CD4-positive, alpha-beta T cell treated with Interleukin-1 beta for 1 hour (primary cell): ENCODE measurements around the gene RGS11.

Experiments
- DNase-seq, 2 donors: peaks; one replicate each; pipeline ENCODE4 v3.0.0-alpha.2; 2020 to 2022

RGS11 gene

GRCh38 chr16:296276-296675 is 20.5 kb upstream of the RGS11 start:
- no peak for DNase-seq

- DNase-seq: no peak
Measured at GRCh38 chr16:293043-293775, 17.5 kb upstream of the RGS11 start.

- no peak for DNase-seq
Measured at GRCh38 chr16:291539-291938, 15.8 kb upstream of the RGS11 start.

GRCh38 chr16:290681-291405 is 15.1 kb upstream of the RGS11 start:
- DNase-seq: no peak

GRCh38 chr16:290015-290680 is 14.4 kb upstream of the RGS11 start:
- no peak for DNase-seq

- DNase-seq: no peak
Measured at GRCh38 chr16:289395-289997, 13.8 kb upstream of the RGS11 start.

- DNase-seq: no peak
Measured at GRCh38 chr16:287981-288920, 12.5 kb upstream of the RGS11 start.

GRCh38 chr16:287298-287811 is 11.6 kb upstream of the RGS11 start:
- DNase-seq: no peak

GRCh38 chr16:286491-287297 is 10.9 kb upstream of the RGS11 start:
- DNase-seq: no peak

GRCh38 chr16:285146-286055 is 9.7 kb upstream of the RGS11 start:
- no peak for DNase-seq

- no peak for DNase-seq
Measured at GRCh38 chr16:284204-285120, 8.7 kb upstream of the RGS11 start.

GRCh38 chr16:283033-283805 is 7.5 kb upstream of the RGS11 start, which contains the start of gene PDIA2:
Gene PDIA2, plus strand, starts transcription at chr16:283164. Its CDS starts 6 bp downstream, at chr16:283170.
- DNase-seq: no peak

- no peak for DNase-seq
Measured at GRCh38 chr16:282491-282890, 6.7 kb upstream of the RGS11 start.

GRCh38 chr16:281660-282255 is 6.0 kb upstream of the RGS11 start:
- DNase-seq: no peak

GRCh38 chr16:280991-281659 is 5.4 kb upstream of the RGS11 start:
- no peak for DNase-seq

GRCh38 chr16:280552-280951 is 4.8 kb upstream of the RGS11 start, which contains the start of gene ARHGDIG:
Gene ARHGDIG, plus strand, starts transcription at chr16:280591. Its CDS starts 90 bp downstream, at chr16:280681.
- DNase-seq: no peak

GRCh38 chr16:280005-280460 is 4.3 kb upstream of the RGS11 start:
- DNase-seq: no peak
